Fibroblast of the aortic adventitia (primary cell): ENCODE results near the gene HOXA11. TPM values are rescaled to one million over a fixed set of nuclear protein-coding genes. Genes with fewer than 3 reads are reported as not detected.

Experiments used
- DNase-seq: peaks from one replicate; pipeline ENCODE4 v3.0.0-alpha.2; 2010; ENCODE audit warnings: low read depth
- H3K4me3 ChIP-seq: 2 replicates; pipeline ENCODE4 v1.5.1; 2011; ENCODE audit warnings: low read depth, mild to moderate bottlenecking, control low read depth, low read length, moderate library complexity
- total RNA-seq: library from RNA; depleted of rRNA; stranded (reverse); fragments of >200 nt; gene quantifications from 2 replicates; pipeline ENCODE4 v1.2.3, GENCODE V29; 2012; ENCODE audit warnings: low replicate concordance
- TF ChIP-seq, protein P1 (sequence below): IDR thresholded peaks from 2 replicates; pipeline ENCODE4 v1.5.1; 2011; ENCODE audit warnings: mild to moderate bottlenecking, low read length, control low read depth, inconsistent platforms; ENCODE audit not compliant: insufficient read depth

Gene HOXA11
- total RNA-seq, 1 donor: not detected

GRCh38 chr7:27143023-27143949, 41.7 kb downstream of the HOXA11 start, which contains the start of gene HOXA5:
Gene HOXA5, minus strand, starts transcription at chr7:27143681. Its CDS starts 74 bp downstream, at chr7:27143607.
- H3K4me3 ChIP-seq: peak within 1 kb of the TSS; percentile 62
- TF ChIP-seq, protein P1, sequence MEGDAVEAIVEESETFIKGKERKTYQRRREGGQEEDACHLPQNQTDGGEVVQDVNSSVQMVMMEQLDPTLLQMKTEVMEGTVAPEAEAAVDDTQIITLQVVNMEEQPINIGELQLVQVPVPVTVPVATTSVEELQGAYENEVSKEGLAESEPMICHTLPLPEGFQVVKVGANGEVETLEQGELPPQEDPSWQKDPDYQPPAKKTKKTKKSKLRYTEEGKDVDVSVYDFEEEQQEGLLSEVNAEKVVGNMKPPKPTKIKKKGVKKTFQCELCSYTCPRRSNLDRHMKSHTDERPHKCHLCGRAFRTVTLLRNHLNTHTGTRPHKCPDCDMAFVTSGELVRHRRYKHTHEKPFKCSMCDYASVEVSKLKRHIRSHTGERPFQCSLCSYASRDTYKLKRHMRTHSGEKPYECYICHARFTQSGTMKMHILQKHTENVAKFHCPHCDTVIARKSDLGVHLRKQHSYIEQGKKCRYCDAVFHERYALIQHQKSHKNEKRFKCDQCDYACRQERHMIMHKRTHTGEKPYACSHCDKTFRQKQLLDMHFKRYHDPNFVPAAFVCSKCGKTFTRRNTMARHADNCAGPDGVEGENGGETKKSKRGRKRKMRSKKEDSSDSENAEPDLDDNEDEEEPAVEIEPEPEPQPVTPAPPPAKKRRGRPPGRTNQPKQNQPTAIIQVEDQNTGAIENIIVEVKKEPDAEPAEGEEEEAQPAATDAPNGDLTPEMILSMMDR: peak; percentile 48
- DNase-seq: peak; percentile 84

- peak overlapping the region; percentile 62 for H3K4me3 ChIP-seq
- DNase-seq: no peak
- TF ChIP-seq, protein P1: no peak
These were observed 42.4 kb downstream of the HOXA11 start for GRCh38 chr7:27142580-27143022.

- TF ChIP-seq, protein P1: no peak
- no peak for DNase-seq
- H3K4me3 ChIP-seq: peak overlapping the region; percentile 62
These were observed 43.0 kb downstream of the HOXA11 start for GRCh38 chr7:27141923-27142579.

DNA sequence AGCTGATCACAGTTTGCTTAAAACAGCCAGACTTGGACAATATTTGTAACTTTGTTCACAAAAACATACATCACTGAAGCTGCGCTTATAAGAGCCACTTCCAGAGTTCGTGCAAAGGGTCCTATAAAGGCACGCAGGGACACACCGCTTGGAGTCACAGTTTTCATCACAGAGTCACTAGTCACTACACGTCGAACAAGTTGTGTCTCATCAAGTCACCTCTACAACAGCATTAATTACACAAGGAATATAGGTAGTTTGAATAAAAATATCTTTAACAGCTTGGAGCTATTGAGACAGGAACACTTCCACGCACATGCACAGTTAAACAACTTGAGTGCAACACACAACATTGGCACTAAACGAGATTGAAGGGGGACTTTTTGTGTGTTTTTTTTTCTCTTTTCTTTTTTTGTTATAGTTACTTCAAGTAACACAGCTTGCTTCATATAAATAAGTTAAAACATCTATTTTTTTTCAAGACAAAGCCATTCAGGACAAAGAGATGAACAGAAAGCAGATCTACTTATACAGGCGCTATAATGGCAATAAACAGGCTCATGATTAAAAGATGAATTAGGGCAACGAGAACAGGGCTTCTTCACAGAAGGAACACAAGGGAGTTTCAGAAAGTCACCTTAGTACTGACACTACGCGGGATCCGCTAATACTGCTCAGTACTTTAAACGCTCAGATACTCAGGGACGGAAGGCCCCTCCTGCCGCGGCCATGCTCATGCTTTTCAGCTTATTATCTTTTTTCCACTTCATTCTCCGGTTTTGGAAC, 43.7 kb downstream of the HOXA11 start:
- H3K4me3 ChIP-seq: no peak overlapping the region
- no peak for DNase-seq
- TF ChIP-seq, protein P1: no peak

DNA sequence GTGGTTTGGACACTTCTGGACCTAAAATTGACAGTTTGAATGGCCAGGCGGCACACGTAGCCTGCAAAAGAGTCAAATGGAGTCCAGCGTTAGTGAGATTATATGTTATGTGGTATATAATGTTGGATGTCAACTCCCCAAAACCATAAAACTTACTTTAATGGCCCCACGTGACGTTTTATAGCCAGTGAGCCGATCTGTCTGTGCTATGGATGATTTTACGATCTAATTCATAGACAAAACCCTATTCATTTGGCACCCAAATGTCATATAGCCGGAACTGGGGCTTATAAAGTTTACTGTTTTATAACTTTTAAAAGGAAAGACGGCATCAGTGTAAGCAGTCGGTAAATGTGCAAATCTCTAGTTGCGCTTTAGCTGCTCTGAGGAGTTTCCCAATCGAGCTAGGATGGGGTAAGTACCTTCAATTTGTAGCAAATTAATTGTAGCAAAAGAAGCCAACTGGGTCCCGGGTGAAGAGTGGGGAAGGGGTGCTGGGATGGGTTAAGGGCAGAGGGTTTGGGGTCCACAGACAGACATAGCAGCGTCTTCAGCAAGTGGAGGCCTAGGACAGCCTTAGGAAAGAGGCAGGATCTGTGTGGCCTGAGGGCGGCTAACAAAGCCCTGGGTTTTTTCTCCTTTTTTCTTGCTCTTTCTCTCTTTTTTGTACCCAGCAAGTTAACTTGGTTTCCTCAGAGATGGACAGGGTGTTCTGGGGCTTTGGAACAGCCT, 44.7 kb downstream of the HOXA11 start:
- DNase-seq: no peak
- H3K4me3 ChIP-seq: no peak overlapping the region
- TF ChIP-seq, protein P1: no peak
